Upper lobe of left lung (tissue), 4 donors: ENCODE measurements around the gene ADGRL1.
"Not testable (repeated sequence)": the region's sequence is repeated elsewhere in the genome, so short reads cannot be mapped to it uniquely, and the experiment has no call there.

Experiments used
- EP300 ChIP-seq, 4 donors: sonication (generic); formaldehyde crosslinking; IDR thresholded peaks; one replicate each; pipeline ENCODE4 v1.5.1; 2017; ENCODE audit warnings: antibody characterized with exemption in 4 of 4, control low read depth in 2 of 4
- POLR2A ChIP-seq, 4 donors: fragments of 450-650 bp; IDR thresholded peaks; one replicate each; pipeline ENCODE4 v1.5.1; 2016 to 2017; ENCODE audit warnings: antibody characterized with exemption in 4 of 4, mild to moderate bottlenecking in 2 of 4
- POLR2AphosphoS5 ChIP-seq, 2 donors: sonication (generic); formaldehyde crosslinking; IDR thresholded peaks; one replicate each; pipeline ENCODE4 v1.5.1; 2017; ENCODE audit warnings: antibody characterized with exemption in 2 of 2
- TF ChIP-seq, protein P1 (sequence below), 6 experiments: fragments of 450-650 bp in 4 of 6; fragments of 200-600 bp in 2 of 6; sonication (generic) in 2 of 6; IDR thresholded peaks; one replicate each; pipeline ENCODE4 v1.5.1; 2016 to 2019; ENCODE audit warnings: antibody characterized with exemption in 6 of 6

DNA sequence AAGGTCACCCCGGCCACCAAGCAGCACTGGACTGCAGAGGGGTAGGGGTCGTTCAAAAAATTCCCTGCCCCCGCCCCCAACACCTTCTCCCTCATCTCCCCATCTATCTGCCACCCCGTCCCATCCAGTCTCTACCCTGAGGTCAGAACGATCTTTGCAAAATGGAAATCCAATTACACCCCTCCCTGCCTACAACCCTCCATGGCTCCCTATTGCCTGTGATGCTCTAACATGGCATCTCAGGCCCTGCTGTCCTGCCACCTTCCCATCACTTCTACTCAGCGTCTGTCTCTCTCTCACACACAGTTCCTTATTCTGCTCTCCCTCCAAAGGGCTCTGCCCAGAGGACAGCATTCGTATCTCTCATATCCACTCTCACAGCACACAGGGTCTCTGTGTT lies 8.7 kb downstream of the ADGRL1 start:
- TF ChIP-seq, protein P1, sequence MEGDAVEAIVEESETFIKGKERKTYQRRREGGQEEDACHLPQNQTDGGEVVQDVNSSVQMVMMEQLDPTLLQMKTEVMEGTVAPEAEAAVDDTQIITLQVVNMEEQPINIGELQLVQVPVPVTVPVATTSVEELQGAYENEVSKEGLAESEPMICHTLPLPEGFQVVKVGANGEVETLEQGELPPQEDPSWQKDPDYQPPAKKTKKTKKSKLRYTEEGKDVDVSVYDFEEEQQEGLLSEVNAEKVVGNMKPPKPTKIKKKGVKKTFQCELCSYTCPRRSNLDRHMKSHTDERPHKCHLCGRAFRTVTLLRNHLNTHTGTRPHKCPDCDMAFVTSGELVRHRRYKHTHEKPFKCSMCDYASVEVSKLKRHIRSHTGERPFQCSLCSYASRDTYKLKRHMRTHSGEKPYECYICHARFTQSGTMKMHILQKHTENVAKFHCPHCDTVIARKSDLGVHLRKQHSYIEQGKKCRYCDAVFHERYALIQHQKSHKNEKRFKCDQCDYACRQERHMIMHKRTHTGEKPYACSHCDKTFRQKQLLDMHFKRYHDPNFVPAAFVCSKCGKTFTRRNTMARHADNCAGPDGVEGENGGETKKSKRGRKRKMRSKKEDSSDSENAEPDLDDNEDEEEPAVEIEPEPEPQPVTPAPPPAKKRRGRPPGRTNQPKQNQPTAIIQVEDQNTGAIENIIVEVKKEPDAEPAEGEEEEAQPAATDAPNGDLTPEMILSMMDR (IDR thresholded peaks at IDR 0.05): not testable (repeated sequence)
- TF ChIP-seq POLR2A, POLR2AphosphoS5, EP300 (IDR thresholded peaks at IDR 0.05): not testable (repeated sequence)
